DMS 273 (cell line): Measurements from ENCODE around the gene XRCC1.
"Not testable (repeated sequence)": the region's sequence is repeated elsewhere in the genome, so short reads cannot be mapped to it uniquely, and the experiment has no call there.

ENCODE experiments used
- DNase-seq: peaks from one replicate; lab custom pipeline; 2025; ENCODE audit not compliant: unreplicated experiment; lab: John Stamatoyannopoulos, UW

XRCC1 gene

GRCh38 chr19:43524922-43525835 is 50.1 kb downstream of the XRCC1 start:
- DNase-seq: no peak

GRCh38 chr19:43523696-43524095 is 51.6 kb downstream of the XRCC1 start:
- not testable (repeated sequence) for DNase-seq

DNA sequence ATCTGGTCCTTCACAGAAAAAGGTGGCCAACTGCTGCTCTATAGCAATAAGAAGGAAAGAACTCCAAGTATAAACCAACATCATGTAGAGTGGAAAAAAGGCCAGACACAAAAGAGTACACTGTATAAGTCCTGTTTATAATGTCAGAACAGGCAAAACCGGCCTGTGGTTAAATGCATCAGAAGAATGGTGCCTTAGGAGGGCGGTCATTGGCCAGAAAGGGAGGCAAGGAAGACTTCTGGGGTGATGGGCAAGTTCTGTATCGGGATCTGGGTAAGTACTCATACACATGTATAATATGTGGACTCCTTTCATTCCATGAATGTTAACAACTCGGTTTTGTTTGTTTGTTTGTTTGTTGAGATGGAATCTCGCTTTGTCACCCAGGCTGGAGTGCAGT is 52.4 kb downstream of the XRCC1 start:
- no peak for DNase-seq

- peak; percentile 87 for DNase-seq
Measured at GRCh38 chr19:43519436-43520088, 55.8 kb downstream of the XRCC1 start.

DNA sequence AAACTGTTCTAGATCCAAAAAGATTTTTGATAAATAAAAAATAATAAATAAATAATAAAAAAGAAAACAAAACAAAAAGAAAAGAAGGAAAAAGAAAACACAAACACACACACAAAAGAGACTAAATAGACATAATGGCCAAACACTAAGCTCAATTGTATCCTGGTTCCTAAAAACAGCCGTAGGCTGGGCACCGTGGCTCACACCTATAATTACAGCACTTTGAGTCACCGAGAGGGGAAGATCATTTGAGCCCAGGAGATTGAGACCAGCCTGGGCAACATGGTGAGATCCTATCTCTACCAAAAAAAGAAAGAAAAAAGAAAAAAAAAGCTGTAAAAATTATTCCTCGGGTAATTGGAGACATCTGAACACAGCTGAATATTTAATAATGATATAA is 57.3 kb downstream of the XRCC1 start:
- DNase-seq: no peak

- not testable (repeated sequence) for DNase-seq
Measured at GRCh38 chr19:43512399-43512798, 62.9 kb downstream of the XRCC1 start.

DNA sequence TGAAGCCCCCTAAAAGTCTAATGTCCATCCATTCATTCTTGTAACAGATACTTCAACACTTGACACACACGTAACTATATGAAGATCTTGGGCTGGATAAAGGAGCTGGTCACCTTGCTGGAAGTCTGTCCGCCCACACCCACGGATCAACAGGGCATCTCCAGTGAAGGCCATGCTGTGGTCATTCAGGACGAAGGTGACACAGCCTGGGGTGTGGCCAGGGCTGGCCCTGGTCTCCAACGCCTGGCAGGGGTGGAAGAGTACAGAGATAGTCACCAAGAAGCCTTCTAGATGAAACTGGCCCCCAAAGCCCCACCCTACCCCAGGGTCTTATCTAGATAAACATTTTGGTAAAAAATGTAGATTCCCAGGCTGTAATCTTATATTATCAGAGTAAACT is 64.0 kb downstream of the XRCC1 start:
- DNase-seq: no peak

GRCh38 chr19:43510713-43511112 is 64.6 kb downstream of the XRCC1 start:
- DNase-seq: no peak

DNA sequence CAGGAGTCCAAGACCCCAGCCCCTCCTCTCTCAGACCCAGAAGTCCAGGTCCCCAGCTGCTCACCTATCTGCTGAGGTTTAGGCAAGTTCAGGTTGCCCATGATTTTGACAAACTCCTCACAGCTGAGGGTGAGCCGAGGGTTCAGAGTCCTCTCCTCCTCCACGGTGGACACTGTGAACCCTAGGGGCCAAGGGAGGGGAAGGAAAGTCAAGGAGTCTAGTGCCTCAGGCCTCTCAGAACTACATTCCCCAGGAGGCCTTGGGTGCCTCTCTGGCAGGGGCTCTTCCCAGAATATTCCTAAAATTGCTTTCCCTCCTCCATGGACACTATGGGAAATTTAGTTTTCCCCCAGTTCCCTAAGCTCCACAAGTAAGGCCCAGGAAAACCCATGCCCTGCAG is 67.4 kb downstream of the XRCC1 start:
- no peak for DNase-seq

DNA sequence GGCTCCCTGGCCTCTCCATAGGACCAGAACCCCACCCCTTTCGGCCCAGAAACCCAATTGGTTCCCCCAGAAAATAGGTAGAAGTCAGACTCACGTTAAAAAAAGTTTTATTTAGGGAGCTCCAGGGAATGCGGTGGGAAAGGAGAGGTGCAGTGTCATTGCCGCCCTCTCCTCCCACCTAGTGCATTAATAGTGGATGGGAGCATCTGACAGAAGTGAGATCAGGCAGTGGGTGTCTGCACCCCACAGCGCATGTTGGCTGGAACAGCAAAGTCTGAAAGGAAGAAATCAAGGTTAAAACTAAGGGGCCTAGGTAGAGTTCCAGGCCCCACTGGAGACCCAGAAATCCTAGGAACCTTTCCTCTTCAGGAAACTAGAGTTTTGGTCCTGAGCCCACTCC is 68.7 kb downstream of the XRCC1 start:
- DNase-seq: no peak

- DNase-seq: no peak
Measured at GRCh38 chr19:43505941-43506340, 69.4 kb downstream of the XRCC1 start.

GRCh38 chr19:43505186-43505456 is 70.2 kb downstream of the XRCC1 start:
- no peak for DNase-seq

GRCh38 chr19:43504426-43505185 is 70.7 kb downstream of the XRCC1 start, which contains the start of gene PHLDB3:
Gene PHLDB3, minus strand, starts transcription at chr19:43504746. Its CDS starts 628 bp downstream, at chr19:43504118.
- peak; percentile 73 for DNase-seq

DNA sequence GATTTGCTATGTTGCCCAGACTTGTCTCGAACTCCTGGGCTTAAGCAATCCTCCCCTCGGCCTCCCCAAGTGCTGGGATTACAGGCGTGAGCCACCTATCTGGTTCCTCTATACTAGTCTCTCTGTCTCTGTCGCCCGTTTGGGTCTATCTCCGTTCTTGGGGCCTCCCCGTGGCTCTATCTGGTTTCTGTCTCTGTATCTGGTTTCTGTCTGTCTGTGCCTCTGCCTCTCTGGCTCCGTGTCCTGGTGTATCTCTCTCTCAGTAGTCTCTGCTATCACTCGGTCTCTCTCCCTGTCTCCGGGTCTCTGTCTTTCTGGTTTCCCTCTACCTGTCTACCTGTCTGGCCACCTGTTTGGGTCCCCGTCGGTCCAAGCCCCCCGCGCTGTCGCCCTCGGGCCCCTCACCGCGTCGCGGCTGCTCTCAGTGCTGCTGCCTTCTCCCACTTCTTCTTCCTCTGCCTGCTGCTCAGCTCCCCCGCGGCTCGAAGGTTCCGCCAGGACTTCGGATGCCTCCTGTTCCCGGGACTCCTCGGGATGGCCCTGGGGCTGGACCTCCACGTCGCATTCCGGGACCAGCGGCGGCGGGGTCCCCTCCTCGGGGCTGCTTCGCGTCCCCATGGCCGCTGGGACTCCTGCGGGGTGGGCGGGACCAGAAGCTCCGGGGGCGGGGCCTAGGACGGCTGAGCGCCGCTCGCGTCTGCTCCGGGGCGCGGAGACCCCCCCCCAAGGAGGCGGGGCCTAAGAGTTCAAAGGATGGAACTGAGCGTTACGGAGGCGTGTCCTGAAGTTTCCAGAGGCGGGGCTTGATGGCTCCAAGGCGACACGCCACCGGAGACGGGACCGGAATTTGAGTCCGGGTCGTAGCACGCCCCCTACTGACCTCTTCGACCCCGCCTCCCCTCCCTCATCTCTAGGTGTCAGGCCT is 71.6 kb downstream of the XRCC1 start:
- peak; percentile 96 for DNase-seq

- no peak for DNase-seq
Measured at GRCh38 chr19:43502419-43502976, 72.8 kb downstream of the XRCC1 start.

DNA sequence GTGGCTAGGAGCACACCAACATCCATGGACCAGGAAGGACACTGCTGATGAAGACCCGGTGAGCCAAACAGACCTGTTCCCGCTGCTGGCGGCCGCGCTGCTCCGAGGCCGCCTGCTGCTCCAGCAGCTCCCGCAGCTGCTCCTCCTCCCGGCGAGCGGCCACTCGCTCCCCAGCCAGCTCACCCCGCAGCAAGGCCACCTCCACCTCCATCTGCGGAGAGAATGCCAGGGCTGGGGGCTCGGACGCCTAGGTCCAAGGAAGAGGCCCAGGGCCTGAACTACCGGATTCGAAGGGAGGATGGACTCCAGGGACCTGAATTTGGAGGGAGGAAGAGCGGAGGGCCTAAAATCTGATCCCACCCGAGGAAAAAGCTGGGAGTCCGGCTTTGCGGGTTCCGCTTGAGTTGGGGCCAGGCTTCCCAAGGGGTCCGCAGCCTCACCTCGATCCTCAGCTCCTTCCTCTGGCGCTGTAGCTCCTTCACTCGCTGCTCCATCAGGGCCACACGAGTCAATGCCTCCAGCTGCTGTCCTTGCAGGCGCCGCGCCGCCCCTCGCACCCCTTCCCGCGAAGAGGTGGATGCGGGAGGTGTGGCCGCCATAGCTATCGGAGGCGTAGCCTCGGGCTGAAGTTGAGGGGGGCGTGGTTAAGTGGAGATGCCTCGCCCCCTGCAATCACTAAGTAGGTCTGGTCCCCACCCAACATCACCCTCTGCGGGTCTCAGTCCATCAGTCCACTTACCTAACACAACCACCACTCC is 73.5 kb downstream of the XRCC1 start:
- no peak for DNase-seq

DNA sequence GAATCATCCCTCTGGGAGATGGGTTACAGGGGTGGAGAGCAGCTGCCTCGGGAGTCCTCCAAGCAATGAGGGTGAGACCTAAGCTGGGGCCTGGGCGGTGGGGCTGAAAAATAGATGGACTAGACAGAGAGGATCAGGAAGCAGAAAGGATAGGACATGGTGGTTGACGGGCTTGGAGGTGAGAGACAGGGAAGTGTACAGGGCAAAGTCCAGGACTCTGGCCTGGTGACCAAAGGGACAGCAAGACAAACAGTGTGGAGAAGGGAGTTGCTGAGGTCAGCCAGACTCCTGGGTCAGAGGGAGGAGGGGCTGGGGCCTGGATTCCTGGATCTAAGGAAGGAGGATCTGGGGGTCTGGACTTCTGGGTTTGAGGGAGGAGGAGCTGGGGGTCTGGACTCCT is 76.3 kb downstream of the XRCC1 start:
- no peak for DNase-seq

GRCh38 chr19:43498233-43498842 is 77.0 kb downstream of the XRCC1 start:
- no peak for DNase-seq

- no peak for DNase-seq
Measured at GRCh38 chr19:43496960-43497359, 78.4 kb downstream of the XRCC1 start.
